HEK293T (cell line): Measurements from ENCODE around the gene UQCRFS1.

Source experiments
- FOXK2 ChIP-seq: fragments of 450-650 bp; IDR thresholded peaks from 2 replicates; pipeline ENCODE4 v1.6.1; 2016; ENCODE audit warnings: mild to moderate bottlenecking
- FOXM1 ChIP-seq: fragments of 450-650 bp; IDR thresholded peaks from 2 replicates; pipeline ENCODE4 v1.6.1; 2017; ENCODE audit warnings: mild to moderate bottlenecking, borderline replicate concordance

DNA sequence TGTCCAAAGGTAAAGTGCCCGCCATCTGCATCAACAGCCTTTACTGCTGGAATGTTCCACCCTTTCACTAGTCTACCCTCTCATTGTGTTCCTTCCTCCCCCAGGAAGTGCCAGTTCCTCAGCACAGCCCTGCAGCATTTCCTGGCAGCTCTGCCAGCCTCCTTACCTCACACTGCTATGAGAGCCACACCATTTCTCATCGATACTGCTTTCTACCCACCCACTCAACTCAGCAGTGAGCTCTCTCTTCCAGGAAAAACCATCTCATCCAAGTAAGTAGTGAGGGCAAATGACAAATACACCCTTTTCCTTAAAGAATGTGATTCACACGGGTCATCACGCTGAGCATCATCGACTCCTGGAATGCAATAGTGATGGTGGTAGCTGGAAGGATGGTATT lies 19.8 kb downstream of the UQCRFS1 start:
- TF ChIP-seq FOXM1 = no peak
- TF ChIP-seq FOXK2 = no peak
